Hematopoietic multipotent progenitor cell treated with erythropoietin and hydrocortisone succinate and interleukin-3 and kit ligand, for 6 days (in vitro differentiated cells): Measurements from ENCODE around the gene RASSF3.

Experiments
- DNase-seq: peaks from one replicate; pipeline ENCODE4 v3.0.0-alpha.2; 2015

The RASSF3 gene

DNA sequence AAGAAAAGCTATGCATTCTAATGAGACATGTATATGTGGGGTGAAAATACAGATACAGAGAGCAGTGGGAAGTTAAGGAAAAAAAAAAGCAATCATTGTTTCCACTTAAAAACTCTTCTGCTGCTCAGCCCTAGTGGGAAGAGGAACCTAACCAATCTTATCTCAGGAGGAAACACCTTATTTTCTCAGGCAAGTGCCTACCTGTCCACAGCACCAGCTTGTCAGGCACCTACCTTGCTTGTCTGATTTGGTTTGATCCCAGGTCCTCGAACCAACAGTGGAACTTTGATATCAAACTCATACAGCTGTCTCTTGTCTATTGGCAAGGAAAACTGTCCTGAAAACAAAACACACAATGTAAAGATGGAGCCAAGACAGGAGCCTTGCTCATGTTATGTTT is 126.5 kb downstream of the RASSF3 start:
- no peak for DNase-seq

DNA sequence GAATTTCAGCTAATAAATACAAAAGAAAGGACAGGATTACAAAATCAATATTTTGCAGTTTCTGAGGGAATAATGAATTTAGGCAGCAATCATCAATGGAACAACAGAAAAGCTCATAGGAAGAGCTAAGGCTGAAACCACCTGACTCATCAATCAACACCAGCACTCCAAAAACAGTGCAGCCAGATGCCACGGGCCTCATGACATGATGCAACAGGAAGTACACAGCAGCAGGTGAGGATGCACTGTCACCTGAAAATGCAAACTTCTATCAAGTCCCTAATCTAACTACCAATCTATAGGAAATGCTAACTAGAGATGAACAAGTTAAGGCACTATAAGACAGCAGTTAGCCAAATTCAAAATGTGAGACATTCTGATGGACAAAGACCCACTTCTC is 127.2 kb downstream of the RASSF3 start:
- no peak for DNase-seq

DNA sequence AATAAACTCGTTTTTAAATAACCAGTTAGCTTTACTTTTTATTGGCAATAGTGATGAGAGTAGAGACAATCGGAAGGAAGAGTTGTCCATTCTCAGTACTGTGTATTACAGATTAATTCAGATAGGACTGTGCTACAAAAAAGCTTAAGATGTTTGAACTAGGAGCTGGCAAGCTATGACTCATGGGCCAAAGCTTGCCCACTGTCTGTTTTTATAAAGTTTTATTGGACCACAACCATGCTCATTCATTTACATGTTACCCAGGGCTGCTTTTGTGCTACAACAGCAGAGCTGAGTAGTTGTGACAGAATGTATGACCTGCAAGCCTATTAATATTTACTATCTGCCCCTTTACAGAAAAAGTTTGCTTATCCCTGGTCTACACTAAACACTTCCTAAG is 129.5 kb downstream of the RASSF3 start:
- no peak for DNase-seq

DNA sequence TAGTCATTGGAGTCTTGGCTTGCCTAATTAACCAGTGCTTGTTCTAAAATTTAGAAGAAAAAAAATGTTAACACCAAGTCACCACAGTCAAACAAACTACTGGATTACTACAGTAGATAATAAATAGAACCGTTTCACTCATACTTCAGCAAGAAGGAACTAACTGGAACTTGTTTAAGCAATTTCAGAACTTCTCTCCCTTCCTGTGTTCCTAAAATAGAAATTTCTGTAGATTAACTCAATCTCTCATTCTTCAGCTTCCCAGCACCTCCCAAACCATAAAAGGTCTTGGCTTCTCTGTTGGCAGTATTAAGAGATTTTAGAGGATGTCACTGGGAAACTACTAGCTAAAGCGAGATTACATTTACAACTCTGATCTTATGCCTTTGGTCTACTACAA is 130.4 kb downstream of the RASSF3 start:
- no peak for DNase-seq

DNA sequence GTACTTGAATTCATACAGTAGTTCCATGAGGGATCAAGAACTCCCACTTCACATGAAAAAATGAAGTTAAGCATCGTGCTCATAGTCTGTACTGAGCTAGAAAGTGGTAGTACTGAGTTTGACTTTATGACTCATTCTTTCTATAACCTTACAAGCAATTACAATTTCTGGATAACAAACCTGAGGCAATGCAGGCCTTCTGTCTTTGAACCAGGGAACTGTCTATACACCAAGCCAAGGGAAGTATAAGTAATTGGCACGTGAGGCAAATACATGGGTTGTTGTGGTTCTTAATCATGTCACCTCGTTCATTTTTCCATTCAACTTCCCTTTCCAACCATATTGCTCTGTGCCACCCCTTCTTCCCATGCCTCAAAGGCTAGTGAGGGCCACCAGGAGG is 132.1 kb downstream of the RASSF3 start:
- no peak for DNase-seq

DNA sequence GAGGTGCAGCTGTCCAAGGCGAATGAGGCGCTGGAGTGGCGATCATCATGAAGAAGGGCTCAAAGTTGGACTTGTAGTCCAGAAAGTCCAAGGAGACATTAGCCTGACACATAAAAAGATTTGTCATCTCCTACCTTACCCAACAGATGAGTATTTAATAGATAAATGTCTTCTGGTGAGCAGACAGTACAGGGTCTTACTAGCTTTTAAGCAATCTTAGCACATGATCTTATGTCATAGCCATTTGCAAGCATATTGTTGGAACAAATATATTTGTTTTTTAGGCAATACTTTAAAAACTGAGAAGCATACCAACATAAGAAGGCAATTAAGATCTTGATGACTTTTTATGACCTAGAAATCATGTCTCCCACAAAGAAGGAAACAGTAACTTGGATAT is 132.9 kb downstream of the RASSF3 start:
- no peak for DNase-seq

DNA sequence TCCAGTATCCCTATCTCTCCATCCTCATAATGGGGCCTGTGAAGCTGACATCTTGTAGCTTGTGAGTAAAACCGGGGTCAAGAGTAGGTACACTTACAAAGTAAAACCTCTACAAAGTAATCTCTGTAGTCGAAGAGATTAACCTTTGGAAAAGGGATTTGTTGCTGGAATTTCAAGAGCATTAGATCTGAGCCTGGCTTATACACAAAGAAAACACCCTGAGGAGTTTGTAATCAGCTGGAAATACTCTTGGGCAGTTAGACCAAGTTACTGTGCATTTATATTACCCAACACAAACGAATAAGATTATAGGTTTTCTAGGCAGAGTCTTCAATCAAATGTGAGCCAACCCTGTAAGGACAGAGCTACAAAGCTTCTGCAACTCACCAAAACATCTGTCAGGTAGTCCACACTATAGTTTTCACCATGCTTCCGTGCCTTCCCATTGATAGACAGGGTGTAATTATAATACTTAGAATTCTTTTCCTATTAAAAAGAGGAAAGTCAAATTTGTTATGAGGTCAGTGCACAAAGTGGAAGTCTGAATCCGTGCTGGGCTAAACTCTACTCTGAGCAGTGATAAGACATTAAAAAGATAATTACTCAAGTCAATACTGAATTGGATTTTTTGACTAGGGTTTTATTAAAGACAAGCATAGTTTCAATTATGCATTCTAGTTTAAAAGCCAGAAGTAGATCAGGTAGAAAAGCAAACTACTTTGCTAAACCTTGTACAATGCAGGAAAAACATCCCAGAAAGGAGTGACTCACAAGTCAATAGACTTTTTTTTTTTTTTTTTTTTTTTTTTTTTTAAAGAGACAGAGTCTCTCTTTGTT is 134.3 kb downstream of the RASSF3 start:
- no peak for DNase-seq

DNA sequence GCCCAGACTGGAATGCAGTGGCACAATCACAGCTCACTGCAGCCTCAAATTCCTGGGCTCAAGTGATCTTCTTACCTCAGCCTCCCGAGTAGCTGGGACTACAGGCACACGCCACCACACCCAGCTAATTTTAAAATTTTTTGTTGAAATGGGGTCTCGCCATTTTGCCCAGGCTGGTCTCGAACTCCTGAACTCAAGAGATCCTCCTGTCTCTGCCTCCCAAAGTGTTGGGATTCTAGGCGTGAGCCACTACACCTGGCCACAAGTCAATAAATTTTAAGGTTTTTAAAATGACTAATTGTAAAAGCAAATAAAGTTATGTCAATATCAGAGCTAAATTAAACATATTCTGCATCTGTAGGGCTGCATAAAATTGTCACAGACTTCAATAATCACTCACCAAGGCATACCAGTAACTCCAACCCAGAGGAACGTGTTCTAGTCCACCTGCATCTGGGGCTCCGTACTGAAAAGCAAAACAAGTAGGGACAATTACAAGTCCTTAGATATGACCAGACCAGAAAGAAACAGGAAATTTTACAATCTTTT is 135.0 kb downstream of the RASSF3 start:
- no peak for DNase-seq

DNA sequence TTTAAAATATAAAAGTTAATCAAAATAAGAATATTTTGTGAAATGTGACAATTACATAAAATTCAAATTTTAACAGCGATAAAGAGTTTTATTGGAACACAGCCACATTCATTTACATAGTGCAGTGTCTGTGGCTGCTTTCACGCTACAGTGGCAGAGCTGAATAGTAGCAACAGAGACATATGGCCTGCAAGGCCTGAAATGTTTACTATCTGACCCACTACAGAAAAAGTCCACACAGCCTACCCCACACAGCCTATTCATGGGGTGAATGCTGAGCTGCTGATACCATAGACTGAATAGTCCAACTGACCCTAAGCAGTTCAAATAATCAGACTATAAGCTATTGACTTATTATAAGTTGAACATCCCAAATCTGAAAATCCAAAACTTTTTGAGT is 135.7 kb downstream of the RASSF3 start:
- DNase-seq = no peak

DNA sequence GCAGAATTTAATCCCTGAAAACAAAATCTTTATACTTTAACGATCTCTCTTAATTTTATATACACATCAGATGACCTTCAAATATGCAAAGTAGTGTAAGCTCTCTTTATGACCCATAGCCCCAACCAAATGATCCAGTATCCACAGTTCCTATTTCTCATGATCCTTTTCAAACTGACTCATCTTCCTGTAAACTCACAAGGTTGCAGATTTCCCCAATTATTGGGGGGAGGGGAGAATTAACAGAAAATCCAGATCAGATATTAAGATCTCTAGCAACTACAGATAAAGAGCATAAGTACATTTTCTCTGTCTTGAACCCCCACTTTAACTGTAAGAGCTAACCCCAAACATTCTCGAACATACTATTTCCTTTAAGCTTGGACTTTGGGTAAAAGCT is 136.4 kb downstream of the RASSF3 start:
- DNase-seq = no peak
